ENCODE results near the gene RAE1. TPM values are rescaled to one million over a fixed set of nuclear protein-coding genes. Genes with fewer than 3 reads are reported as not detected.

RAE1 gene
- total and polyA plus RNA-seq, 2 donors (not counting 3 experiments of a cell fraction or from before 2014, with no cell fraction given), result 34.1 to 55.8 TPM

GRCh38 chr20:57408536-57409233 is 57.6 kb downstream of the RAE1 start:
- dilution Hi-C loops (cut with MboI; ENCODE audit: extremely low pct_ligation_motif_present, low sequenced_read_pairs), result no loop called here

More at GRCh38 chr20:57408536-57409233, 57.6 kb downstream of the RAE1 start:
- no peak for FAIRE-seq
- Histone ChIP-seq H3K9me3 (replicated peaks; ENCODE audit: control insufficient read depth, insufficient read depth, low read length) (no peaks in the 10 kb centered on the region), H3K4me2 (ENCODE audit: insufficient read depth, low read length) (no peak overlapping the region), H2AFZ (ENCODE audit: low read depth, low read length) (no peak overlapping the region), H4K20me1 (replicated peaks; ENCODE audit: control insufficient read depth, extremely low read depth, insufficient read depth, low read length) (no peaks in the 10 kb centered on the region), H3K9me1 (replicated peaks; ENCODE audit: control insufficient read depth, extremely low read depth, insufficient read depth, low read length) (no peaks in the 10 kb centered on the region), H3K27me3 (ENCODE audit: control insufficient read depth in 2 of 2, insufficient read depth in 2 of 2, low read length in 2 of 2) (no peaks in the 10 kb centered on the region), H3K4me1 (ENCODE audit: control insufficient read depth, extremely low read depth, insufficient read depth, low read length) (no peaks in the 10 kb centered on the region), H3K9ac (replicated peaks; ENCODE audit: extremely low read depth, insufficient read depth, low read length) (no peak overlapping the region), H3K27ac (ENCODE audit: insufficient read depth, low read depth, low read length) (no peak overlapping the region), H3K4me3 (replicated peaks in 1 of 3; ENCODE audit: insufficient read depth in 1 of 3, low read depth in 1 of 3, low read length in 3 of 3) (no peak overlapping the region), H3K79me2 (ENCODE audit: control insufficient read depth, insufficient read depth, low read length) (no peaks in the 10 kb centered on the region), H3K36me3 (ENCODE audit: control insufficient read depth in 2 of 2, extremely low read depth in 1 of 2, insufficient read depth in 2 of 2, low read length in 2 of 2) (peaks cover 0 to 20% of the 10 kb centered on the region in 2 experiments)
- intact Hi-C loops (cut with micrococcal nuclease), result no loop called here
- ChIA-PET POLR2A (no interaction called here), CTCF (no interaction called here)
- TF ChIP-seq FOS (IDR thresholded peaks at IDR 0.05; ENCODE audit: borderline replicate concordance, insufficient read depth, low read length) (no peak), MYC (IDR thresholded peaks at IDR 0.05; ENCODE audit: low read depth, low read length) (no peak), JUN (IDR thresholded peaks at IDR 0.05; ENCODE audit: borderline replicate concordance, insufficient read depth, insufficient read length, low read depth) (no peak), GATA2 (IDR thresholded peaks at IDR 0.05; ENCODE audit: insufficient read depth, insufficient read length, low read depth, low read length) (no peak), POLR2AphosphoS5 (IDR thresholded peaks at IDR 0.05; ENCODE audit: insufficient read depth, low read depth, low read length) (no peak), POLR2A (IDR thresholded peaks at IDR 0.05; ENCODE audit: low read depth, low read length) (no peak), EZH2 (IDR thresholded peaks at IDR 0.05; ENCODE audit: borderline replicate concordance, low read depth, low read length, severe bottlenecking) (no peak)
- TF ChIP-seq, protein P1, sequence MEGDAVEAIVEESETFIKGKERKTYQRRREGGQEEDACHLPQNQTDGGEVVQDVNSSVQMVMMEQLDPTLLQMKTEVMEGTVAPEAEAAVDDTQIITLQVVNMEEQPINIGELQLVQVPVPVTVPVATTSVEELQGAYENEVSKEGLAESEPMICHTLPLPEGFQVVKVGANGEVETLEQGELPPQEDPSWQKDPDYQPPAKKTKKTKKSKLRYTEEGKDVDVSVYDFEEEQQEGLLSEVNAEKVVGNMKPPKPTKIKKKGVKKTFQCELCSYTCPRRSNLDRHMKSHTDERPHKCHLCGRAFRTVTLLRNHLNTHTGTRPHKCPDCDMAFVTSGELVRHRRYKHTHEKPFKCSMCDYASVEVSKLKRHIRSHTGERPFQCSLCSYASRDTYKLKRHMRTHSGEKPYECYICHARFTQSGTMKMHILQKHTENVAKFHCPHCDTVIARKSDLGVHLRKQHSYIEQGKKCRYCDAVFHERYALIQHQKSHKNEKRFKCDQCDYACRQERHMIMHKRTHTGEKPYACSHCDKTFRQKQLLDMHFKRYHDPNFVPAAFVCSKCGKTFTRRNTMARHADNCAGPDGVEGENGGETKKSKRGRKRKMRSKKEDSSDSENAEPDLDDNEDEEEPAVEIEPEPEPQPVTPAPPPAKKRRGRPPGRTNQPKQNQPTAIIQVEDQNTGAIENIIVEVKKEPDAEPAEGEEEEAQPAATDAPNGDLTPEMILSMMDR (IDR thresholded peaks at IDR 0.05; ENCODE audit: extremely low read depth in 1 of 2, insufficient read depth in 1 of 2, low read depth in 1 of 2, low read length in 2 of 2), result no peak
- TF ChIP-seq, protein P2, sequence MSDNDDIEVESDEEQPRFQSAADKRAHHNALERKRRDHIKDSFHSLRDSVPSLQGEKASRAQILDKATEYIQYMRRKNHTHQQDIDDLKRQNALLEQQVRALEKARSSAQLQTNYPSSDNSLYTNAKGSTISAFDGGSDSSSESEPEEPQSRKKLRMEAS (IDR thresholded peaks at IDR 0.05; ENCODE audit: insufficient read depth, insufficient read length), result no peak
- BruUV-seq (replicated peaks), result no TSS peak
- no peak for DNase-seq (ENCODE audit: low read depth, low spot score)
